ENCODE results near the gene LIPT1.

LIPT1 gene

GRCh38 chr2:99171377-99172140 lies 16.8 kb downstream of the LIPT1 start:
- TF ChIP-seq CTCF (IDR thresholded peaks at IDR 0.05; ENCODE audit: low read depth, low read length, missing control alignments): no peak
- DNase-seq (ENCODE audit: extremely low read depth, low read depth): no peak
- no peak overlapping the region for H3K4me3 ChIP-seq (replicated peaks; ENCODE audit: low read depth, low read length)

GRCh38 chr2:99180755-99181623 lies 26.2 kb downstream of the LIPT1 start, which contains the start of the genes MITD1 and MRPL30:
MITD1 (minus strand) TSS chr2:99181058; CDS start chr2:99180981, 77 bp downstream.
MRPL30 (plus strand) TSS chr2:99181184; CDS start chr2:99186204, 5,020 bp downstream.
- TF ChIP-seq CTCF (IDR thresholded peaks at IDR 0.05; ENCODE audit: low read depth, low read length, missing control alignments): no peak
- peak; percentile 95 for DNase-seq (ENCODE audit: extremely low read depth, low read depth)
- H3K4me3 ChIP-seq (replicated peaks; ENCODE audit: low read depth, low read length): peak within 1 kb of the TSS; percentile 93

GRCh38 chr2:99181624-99182000 lies 26.8 kb downstream of the LIPT1 start:
- no peak for TF ChIP-seq CTCF (IDR thresholded peaks at IDR 0.05; ENCODE audit: low read depth, low read length, missing control alignments)
- no peak for DNase-seq (ENCODE audit: extremely low read depth, low read depth)
- H3K4me3 ChIP-seq (replicated peaks; ENCODE audit: low read depth, low read length): peak overlapping the region; percentile 93

- TF ChIP-seq CTCF (IDR thresholded peaks at IDR 0.05; ENCODE audit: low read depth, low read length, missing control alignments): no peak
- no peak for DNase-seq (ENCODE audit: extremely low read depth, low read depth)
- H3K4me3 ChIP-seq (replicated peaks; ENCODE audit: low read depth, low read length): peak overlapping the region; percentile 93; the same call in 1 of the 2 replicates
Measured at GRCh38 chr2:99183025-99183424, 28.3 kb downstream of the LIPT1 start.

GRCh38 chr2:99184811-99185210 lies 30.0 kb downstream of the LIPT1 start:
- no peak for DNase-seq (ENCODE audit: extremely low read depth, low read depth)
- H3K4me3 ChIP-seq (replicated peaks; ENCODE audit: low read depth, low read length): no peak overlapping the region
- no peak for TF ChIP-seq CTCF (IDR thresholded peaks at IDR 0.05; ENCODE audit: low read depth, low read length, missing control alignments)

GRCh38 chr2:99187011-99187410 lies 32.2 kb downstream of the LIPT1 start:
- no peak overlapping the region for H3K4me3 ChIP-seq (replicated peaks; ENCODE audit: low read depth, low read length)
- no peak for TF ChIP-seq CTCF (IDR thresholded peaks at IDR 0.05; ENCODE audit: low read depth, low read length, missing control alignments)
- DNase-seq (ENCODE audit: extremely low read depth, low read depth): no peak
